ENCODE data around the gene VPS13D.
A peak's percentile ranks its signal among the peaks of the same experiment; 100 is the strongest.
"Not testable (repeated sequence)": the region's sequence is repeated elsewhere in the genome, so short reads cannot be mapped to it uniquely, and the experiment has no call there.

The VPS13D gene

GRCh38 chr1:12518931-12519692 lies 289.3 kb downstream of the VPS13D start:
- no peak for DNase-seq (ENCODE audit: low read depth)

- DNase-seq (ENCODE audit: low read depth), result no peak
Observed at GRCh38 chr1:12519693-12520364, 290.0 kb downstream of the VPS13D start.

- DNase-seq (ENCODE audit: low read depth), result no peak
Observed at GRCh38 chr1:12521096-12521495, 291.3 kb downstream of the VPS13D start.

GRCh38 chr1:12522780-12523179 lies 292.9 kb downstream of the VPS13D start:
- not testable (repeated sequence) for DNase-seq (ENCODE audit: low read depth)

- DNase-seq (ENCODE audit: low read depth), result no peak
Observed at GRCh38 chr1:12524266-12524665, 294.4 kb downstream of the VPS13D start.

- DNase-seq (ENCODE audit: low read depth), result no peak
Observed at GRCh38 chr1:12525311-12526181, 295.7 kb downstream of the VPS13D start.

GRCh38 chr1:12527564-12527963 lies 297.7 kb downstream of the VPS13D start:
- no peak for DNase-seq (ENCODE audit: low read depth)

- DNase-seq (ENCODE audit: low read depth), result no peak
Observed at GRCh38 chr1:12528021-12528852, 298.4 kb downstream of the VPS13D start.

- no peak for DNase-seq (ENCODE audit: low read depth)
Observed at GRCh38 chr1:12529640-12530174, 299.9 kb downstream of the VPS13D start.

- DNase-seq (ENCODE audit: low read depth), result no peak
Observed at GRCh38 chr1:12530462-12531178, 300.8 kb downstream of the VPS13D start.

GRCh38 chr1:12531179-12531499 lies 301.3 kb downstream of the VPS13D start:
- no peak for DNase-seq (ENCODE audit: low read depth)

- no peak for DNase-seq (ENCODE audit: low read depth)
Observed at GRCh38 chr1:12532405-12533315, 302.8 kb downstream of the VPS13D start.

- DNase-seq (ENCODE audit: low read depth), result no peak
Observed at GRCh38 chr1:12536023-12536639, 306.3 kb downstream of the VPS13D start.

- no peak for DNase-seq (ENCODE audit: low read depth)
Observed at GRCh38 chr1:12537294-12537693, 307.5 kb downstream of the VPS13D start.

- DNase-seq (ENCODE audit: low read depth), result no peak
Observed at GRCh38 chr1:12537906-12538461, 308.2 kb downstream of the VPS13D start.

- DNase-seq (ENCODE audit: low read depth), result not testable (repeated sequence)
Observed at GRCh38 chr1:12538536-12538935, 308.7 kb downstream of the VPS13D start.

- DNase-seq (ENCODE audit: low read depth), result no peak
Observed at GRCh38 chr1:12539320-12539704, 309.5 kb downstream of the VPS13D start.

GRCh38 chr1:12539705-12540579 lies 310.1 kb downstream of the VPS13D start:
- peak; percentile 98 for DNase-seq (ENCODE audit: low read depth)
